ENCODE measurements around the gene SUPT7L.

The SUPT7L gene

DNA sequence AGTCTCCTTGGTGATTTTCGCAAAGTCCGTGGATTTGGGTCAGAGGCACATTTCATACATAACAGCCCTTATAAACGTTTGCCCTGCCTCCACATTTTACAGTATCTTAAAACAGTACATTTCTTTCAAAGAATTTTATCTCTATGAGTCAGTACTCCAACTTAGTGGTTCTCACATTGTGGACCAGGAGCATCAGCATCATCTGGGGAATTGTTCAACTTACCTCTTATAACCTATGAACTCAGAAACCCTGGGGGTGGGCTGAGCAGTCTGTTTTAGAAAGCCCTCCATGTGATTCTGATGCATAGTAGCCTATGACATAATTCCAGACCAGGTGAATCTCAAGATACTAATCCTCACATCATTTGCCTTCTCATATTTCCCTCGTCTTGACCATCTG is 12.4 kb downstream of the SUPT7L start:
- no peaks in the 10 kb centered on the region for H4K20me1 ChIP-seq (ENCODE audit: insufficient read depth, low read length)
- no peaks in the 10 kb centered on the region for H3F3A ChIP-seq (ENCODE audit: insufficient read depth, low read length)
- H3K9me3 ChIP-seq (ENCODE audit: low read length), result no peaks in the 10 kb centered on the region
- no peak overlapping the region for H3K27ac ChIP-seq (ENCODE audit: low read depth, low read length, poor library complexity, severe bottlenecking)
- H3K9ac ChIP-seq (ENCODE audit: low read length), result no peak overlapping the region
- H3K36me3 ChIP-seq (ENCODE audit: insufficient read depth, low read length), result peaks cover 83% of the 10 kb centered on the region
- TF ChIP-seq, protein P1, sequence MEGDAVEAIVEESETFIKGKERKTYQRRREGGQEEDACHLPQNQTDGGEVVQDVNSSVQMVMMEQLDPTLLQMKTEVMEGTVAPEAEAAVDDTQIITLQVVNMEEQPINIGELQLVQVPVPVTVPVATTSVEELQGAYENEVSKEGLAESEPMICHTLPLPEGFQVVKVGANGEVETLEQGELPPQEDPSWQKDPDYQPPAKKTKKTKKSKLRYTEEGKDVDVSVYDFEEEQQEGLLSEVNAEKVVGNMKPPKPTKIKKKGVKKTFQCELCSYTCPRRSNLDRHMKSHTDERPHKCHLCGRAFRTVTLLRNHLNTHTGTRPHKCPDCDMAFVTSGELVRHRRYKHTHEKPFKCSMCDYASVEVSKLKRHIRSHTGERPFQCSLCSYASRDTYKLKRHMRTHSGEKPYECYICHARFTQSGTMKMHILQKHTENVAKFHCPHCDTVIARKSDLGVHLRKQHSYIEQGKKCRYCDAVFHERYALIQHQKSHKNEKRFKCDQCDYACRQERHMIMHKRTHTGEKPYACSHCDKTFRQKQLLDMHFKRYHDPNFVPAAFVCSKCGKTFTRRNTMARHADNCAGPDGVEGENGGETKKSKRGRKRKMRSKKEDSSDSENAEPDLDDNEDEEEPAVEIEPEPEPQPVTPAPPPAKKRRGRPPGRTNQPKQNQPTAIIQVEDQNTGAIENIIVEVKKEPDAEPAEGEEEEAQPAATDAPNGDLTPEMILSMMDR (IDR thresholded peaks at IDR 0.05; ENCODE audit: low read length), result no peak
- TF ChIP-seq EZH2 (IDR thresholded peaks at IDR 0.05; ENCODE audit: borderline replicate concordance, low read length), result no peak
- H3K79me2 ChIP-seq (ENCODE audit: insufficient read depth, low read length), result no peaks in the 10 kb centered on the region
- H3K4me3 ChIP-seq (ENCODE audit: low read depth, low read length, poor library complexity, severe bottlenecking), result no peak overlapping the region
- no peaks in the 10 kb centered on the region for H3K4me1 ChIP-seq (ENCODE audit: insufficient read depth, low read length, severe bottlenecking)
- H3K4me2 ChIP-seq (ENCODE audit: low read length), result no peak overlapping the region
- H2AFZ ChIP-seq (ENCODE audit: low read length), result no peak overlapping the region
- H3K9me2 ChIP-seq (ENCODE audit: low read depth, low read length), result no peaks in the 10 kb centered on the region
- no peaks in the 10 kb centered on the region for H3K27me3 ChIP-seq (ENCODE audit: insufficient read depth, low read length)

DNA sequence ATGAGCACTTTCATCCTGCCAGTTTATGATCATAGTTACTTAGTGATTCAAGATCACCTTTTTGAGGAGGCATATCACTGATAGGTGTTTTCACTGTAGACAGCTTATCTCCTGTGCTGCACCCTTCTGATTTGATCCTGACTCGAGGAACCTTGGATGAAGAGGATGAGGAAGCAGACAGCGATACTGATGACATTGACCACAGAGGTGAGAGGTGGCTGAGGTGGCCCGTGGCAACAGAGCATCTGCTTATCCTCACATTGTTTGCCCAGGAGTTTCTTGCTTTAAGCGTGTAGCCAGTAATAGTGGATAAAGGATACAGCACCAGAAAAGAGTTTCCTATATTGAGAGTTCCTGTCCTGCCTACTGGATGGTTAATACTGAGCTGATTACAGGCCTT is 15.7 kb downstream of the SUPT7L start:
- Histone ChIP-seq H3K27ac (ENCODE audit: low read depth, low read length, poor library complexity, severe bottlenecking) (no peak overlapping the region), H3K27me3 (ENCODE audit: insufficient read depth, low read length) (no peaks in the 10 kb centered on the region), H3K4me3 (ENCODE audit: low read depth, low read length, poor library complexity, severe bottlenecking) (no peak overlapping the region), H3F3A (ENCODE audit: insufficient read depth, low read length) (no peaks in the 10 kb centered on the region), H3K36me3 (ENCODE audit: insufficient read depth, low read length) (peaks cover 74% of the 10 kb centered on the region), H3K9ac (ENCODE audit: low read length) (no peak overlapping the region), H3K4me2 (ENCODE audit: low read length) (no peak overlapping the region), H3K79me2 (ENCODE audit: insufficient read depth, low read length) (no peaks in the 10 kb centered on the region), H2AFZ (ENCODE audit: low read length) (no peak overlapping the region), H3K9me2 (ENCODE audit: low read depth, low read length) (no peaks in the 10 kb centered on the region), H3K4me1 (ENCODE audit: insufficient read depth, low read length, severe bottlenecking) (no peaks in the 10 kb centered on the region), H3K9me3 (ENCODE audit: low read length) (no peaks in the 10 kb centered on the region), H4K20me1 (ENCODE audit: insufficient read depth, low read length) (no peaks in the 10 kb centered on the region)
- no peak for TF ChIP-seq EZH2 (IDR thresholded peaks at IDR 0.05; ENCODE audit: borderline replicate concordance, low read length)
- TF ChIP-seq, protein P1 (IDR thresholded peaks at IDR 0.05; ENCODE audit: low read length), result no peak

DNA sequence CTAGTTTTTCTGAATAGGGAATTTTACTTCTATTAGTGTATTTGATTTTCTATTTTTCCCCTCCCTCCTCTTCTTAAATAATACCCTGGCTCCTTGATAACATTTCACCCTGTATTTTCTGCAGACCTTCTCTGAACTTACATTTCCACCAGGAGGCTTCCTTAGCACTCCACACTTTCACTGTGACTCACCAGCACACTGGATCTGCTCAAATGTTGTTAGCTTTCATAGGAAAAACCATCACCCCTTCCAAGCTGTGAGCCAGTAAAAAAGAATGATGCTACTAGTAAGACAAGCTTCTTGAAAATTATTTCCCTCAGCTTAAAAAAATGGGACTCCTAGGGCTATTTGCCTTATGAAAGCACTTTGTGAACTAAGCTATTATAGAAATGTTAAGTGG is 16.1 kb downstream of the SUPT7L start:
- H3K4me3 ChIP-seq (ENCODE audit: low read depth, low read length, poor library complexity, severe bottlenecking), result no peak overlapping the region
- no peaks in the 10 kb centered on the region for H3K27me3 ChIP-seq (ENCODE audit: insufficient read depth, low read length)
- H3K36me3 ChIP-seq (ENCODE audit: insufficient read depth, low read length), result peaks cover 70% of the 10 kb centered on the region
- H3K27ac ChIP-seq (ENCODE audit: low read depth, low read length, poor library complexity, severe bottlenecking), result no peak overlapping the region
- H2AFZ ChIP-seq (ENCODE audit: low read length), result no peak overlapping the region
- H3K9ac ChIP-seq (ENCODE audit: low read length), result no peak overlapping the region
- no peaks in the 10 kb centered on the region for H3F3A ChIP-seq (ENCODE audit: insufficient read depth, low read length)
- H3K79me2 ChIP-seq (ENCODE audit: insufficient read depth, low read length), result no peaks in the 10 kb centered on the region
- H4K20me1 ChIP-seq (ENCODE audit: insufficient read depth, low read length), result no peaks in the 10 kb centered on the region
- no peaks in the 10 kb centered on the region for H3K4me1 ChIP-seq (ENCODE audit: insufficient read depth, low read length, severe bottlenecking)
- TF ChIP-seq, protein P1 (IDR thresholded peaks at IDR 0.05; ENCODE audit: low read length), result no peak
- no peak for TF ChIP-seq EZH2 (IDR thresholded peaks at IDR 0.05; ENCODE audit: borderline replicate concordance, low read length)
- no peaks in the 10 kb centered on the region for H3K9me3 ChIP-seq (ENCODE audit: low read length)
- H3K4me2 ChIP-seq (ENCODE audit: low read length), result no peak overlapping the region
- no peaks in the 10 kb centered on the region for H3K9me2 ChIP-seq (ENCODE audit: low read depth, low read length)
